Hepatocyte (in vitro differentiated cells): ENCODE measurements around the gene PYY. TPM values are rescaled to one million over a fixed set of nuclear protein-coding genes. Genes with fewer than 3 reads are reported as not detected.
"Not testable (repeated sequence)": the region's sequence is repeated elsewhere in the genome, so short reads cannot be mapped to it uniquely, and the experiment has no call there.

Source experiments
- DNase-seq: peaks from one replicate; pipeline ENCODE4 v3.0.0-alpha.2; 2016; ENCODE audit warnings: low spot score
- H2AFZ ChIP-seq: fragments of 200-600 bp; sonication (generic); 2 replicates; pipeline ENCODE4 v1.6.0; 2016; ENCODE audit warnings: antibody characterized with exemption, mild to moderate bottlenecking
- H3K27ac ChIP-seq: fragments of 200-600 bp; sonication (generic); 2 replicates; pipeline ENCODE4 v1.5.1; 2016; ENCODE audit warnings: mild to moderate bottlenecking
- H3K27me3 ChIP-seq: fragments of 200-600 bp; sonication (generic); 2 replicates; pipeline ENCODE4 v1.6.1; 2016
- H3K36me3 ChIP-seq: fragments of 200-600 bp; sonication (generic); replicated peaks from 2 replicates; pipeline ENCODE4 v1.5.1; 2016; ENCODE audit warnings: low read depth; ENCODE audit not compliant: insufficient read depth
- H3K4me1 ChIP-seq: fragments of 200-600 bp; sonication (generic); 2 replicates; pipeline ENCODE4 v1.5.1; 2016; ENCODE audit warnings: mild to moderate bottlenecking, moderate library complexity; ENCODE audit not compliant: insufficient read depth
- H3K4me2 ChIP-seq: fragments of 200-600 bp; sonication (generic); 2 replicates; pipeline ENCODE4 v1.6.0; 2016
- H3K4me3 ChIP-seq: fragments of 200-600 bp; sonication (generic); 2 replicates; pipeline ENCODE4 v1.5.1; 2016; ENCODE audit warnings: mild to moderate bottlenecking
- H3K79me2 ChIP-seq: fragments of 200-600 bp; sonication (generic); 2 replicates; pipeline ENCODE4 v1.6.0; 2017; ENCODE audit warnings: mild to moderate bottlenecking
- H3K9me2 ChIP-seq: fragments of 200-600 bp; sonication (generic); replicated peaks from 2 replicates; pipeline ENCODE4 v1.6.0; 2017; ENCODE audit warnings: mild to moderate bottlenecking; ENCODE audit not compliant: insufficient read depth
- H3K9me3 ChIP-seq: fragments of 200-600 bp; sonication (generic); 2 replicates; pipeline ENCODE4 v1.5.1; 2016; ENCODE audit warnings: low read depth, mild to moderate bottlenecking
- H4K20me1 ChIP-seq: fragments of 200-600 bp; sonication (generic); 2 replicates; pipeline ENCODE4 v1.6.0; 2016; ENCODE audit warnings: mild to moderate bottlenecking; ENCODE audit not compliant: insufficient read depth, poor library complexity, severe bottlenecking
- EZH2 ChIP-seq: fragments of 200-600 bp; sonication (generic); IDR thresholded peaks from 2 replicates; pipeline ENCODE4 v1.6.1; 2016; ENCODE audit warnings: antibody characterized with exemption, mild to moderate bottlenecking, borderline replicate concordance
- EZH2phosphoT487 ChIP-seq: fragments of 200-600 bp; sonication (generic); IDR thresholded peaks from one replicate; pipeline ENCODE4 v1.6.1; 2018; ENCODE audit warnings: antibody characterized with exemption, mild to moderate bottlenecking, low read depth, moderate library complexity; ENCODE audit not compliant: unreplicated experiment, severe bottlenecking
- WGBS: methylation state at CpG from one replicate; pipeline ENCODE4 v1.1.6; 2016; ENCODE audit warnings: low lambda C conversion rate; ENCODE audit errors: missing lambda C conversion rate; 5-methylcytosine and 5-hydroxymethylcytosine counted together
- polyA plus RNA-seq: library from polyadenylated mRNA; unstranded; fragments of >200 nt; fragmentation: Nextera tagmentation; extraction: Ambion mirVana; gene quantifications from 2 replicates; pipeline ENCODE4 v1.2.1, GENCODE V29; 2016
- total RNA-seq: library from RNA; depleted of rRNA; stranded (reverse); fragments of >200 nt; gene quantifications from 2 replicates; pipeline ENCODE4 v1.2.3, GENCODE V29; 2014
- TF ChIP-seq, protein P1 (sequence below): fragments of 200-600 bp; sonication (generic); IDR thresholded peaks from 2 replicates; pipeline ENCODE4 v1.5.1; 2016; ENCODE audit warnings: antibody characterized with exemption, mild to moderate bottlenecking; ENCODE audit not compliant: poor library complexity

Gene PYY
- total and polyA plus RNA-seq, 2 experiments from 2014 or later = 16.9 TPM; not detected in 1

DNA sequence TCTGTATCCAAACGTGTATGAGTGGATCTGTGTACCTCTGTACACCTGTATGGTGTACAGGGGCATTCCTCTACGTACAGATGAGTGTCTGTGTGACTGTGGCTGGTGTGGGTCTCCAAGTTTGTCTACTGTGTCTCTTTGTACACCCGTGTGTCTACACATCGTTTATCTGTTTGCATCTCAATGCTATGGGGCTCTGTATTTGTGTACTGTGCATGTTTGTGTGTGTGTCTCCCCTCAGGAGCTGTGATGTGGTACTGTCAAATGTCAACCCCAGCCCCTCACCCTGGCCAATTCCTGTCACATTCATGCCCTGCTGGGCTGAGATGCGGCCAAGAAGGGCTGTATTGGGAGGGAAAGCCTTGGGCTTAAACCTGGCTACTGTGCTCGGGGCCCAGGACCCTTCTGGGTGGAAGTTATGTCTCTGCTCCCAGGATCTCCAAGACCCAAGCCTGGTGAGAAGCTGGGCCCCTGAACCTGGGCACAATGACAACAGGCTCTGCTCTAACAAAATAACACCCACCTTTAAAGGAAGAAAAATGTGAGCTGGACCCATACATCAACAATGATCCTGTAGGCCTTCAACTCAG is 47.2 kb upstream of the PYY start:
- Histone ChIP-seq H3K4me3 (no peak overlapping the region), H3K27ac (no peak overlapping the region), H3K9me2 (no peaks in the 10 kb centered on the region), H3K79me2 (no peaks in the 10 kb centered on the region), H3K4me2 (no peak overlapping the region), H4K20me1 (no peaks in the 10 kb centered on the region), H3K4me1 (peaks cover 19% of the 10 kb centered on the region), H3K9me3 (no peaks in the 10 kb centered on the region), H2AFZ (no peak overlapping the region), H3K27me3 (peaks cover 45% of the 10 kb centered on the region), H3K36me3 (no peaks in the 10 kb centered on the region)
- TF ChIP-seq EZH2phosphoT487 (no peak), EZH2 (no peak)
- TF ChIP-seq, protein P1, sequence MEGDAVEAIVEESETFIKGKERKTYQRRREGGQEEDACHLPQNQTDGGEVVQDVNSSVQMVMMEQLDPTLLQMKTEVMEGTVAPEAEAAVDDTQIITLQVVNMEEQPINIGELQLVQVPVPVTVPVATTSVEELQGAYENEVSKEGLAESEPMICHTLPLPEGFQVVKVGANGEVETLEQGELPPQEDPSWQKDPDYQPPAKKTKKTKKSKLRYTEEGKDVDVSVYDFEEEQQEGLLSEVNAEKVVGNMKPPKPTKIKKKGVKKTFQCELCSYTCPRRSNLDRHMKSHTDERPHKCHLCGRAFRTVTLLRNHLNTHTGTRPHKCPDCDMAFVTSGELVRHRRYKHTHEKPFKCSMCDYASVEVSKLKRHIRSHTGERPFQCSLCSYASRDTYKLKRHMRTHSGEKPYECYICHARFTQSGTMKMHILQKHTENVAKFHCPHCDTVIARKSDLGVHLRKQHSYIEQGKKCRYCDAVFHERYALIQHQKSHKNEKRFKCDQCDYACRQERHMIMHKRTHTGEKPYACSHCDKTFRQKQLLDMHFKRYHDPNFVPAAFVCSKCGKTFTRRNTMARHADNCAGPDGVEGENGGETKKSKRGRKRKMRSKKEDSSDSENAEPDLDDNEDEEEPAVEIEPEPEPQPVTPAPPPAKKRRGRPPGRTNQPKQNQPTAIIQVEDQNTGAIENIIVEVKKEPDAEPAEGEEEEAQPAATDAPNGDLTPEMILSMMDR = no peak
- no peak for DNase-seq
- 72% methylated on average over 6 of the region's 6 CpGs for WGBS

GRCh38 chr17:44000141-44000860 is 46.6 kb upstream of the PYY start:
- DNase-seq = no peak
- Histone ChIP-seq H3K4me2 (no peak overlapping the region), H3K27ac (no peak overlapping the region), H3K27me3 (peaks cover 43% of the 10 kb centered on the region), H3K4me3 (no peak overlapping the region), H3K36me3 (no peaks in the 10 kb centered on the region), H4K20me1 (no peaks in the 10 kb centered on the region), H3K9me2 (no peaks in the 10 kb centered on the region), H2AFZ (no peak overlapping the region), H3K79me2 (no peaks in the 10 kb centered on the region), H3K9me3 (no peaks in the 10 kb centered on the region), H3K4me1 (peaks cover 13% of the 10 kb centered on the region)
- TF ChIP-seq EZH2 = no peak
- 93% methylated on average over 11 of the region's 12 CpGs for WGBS

GRCh38 chr17:43999024-43999423 is 45.3 kb upstream of the PYY start:
- peaks cover 10% of the 10 kb centered on the region for H3K4me1 ChIP-seq
- H3K79me2 ChIP-seq = no peaks in the 10 kb centered on the region
- TF ChIP-seq, protein P1 = no peak
- TF ChIP-seq EZH2 (no peak), EZH2phosphoT487 (no peak)
- H4K20me1 ChIP-seq = no peaks in the 10 kb centered on the region
- H3K36me3 ChIP-seq = no peaks in the 10 kb centered on the region
- no peaks in the 10 kb centered on the region for H3K9me3 ChIP-seq
- no peak overlapping the region for H3K4me3 ChIP-seq
- no peak overlapping the region for H3K4me2 ChIP-seq
- no peaks in the 10 kb centered on the region for H3K9me2 ChIP-seq
- H3K27ac ChIP-seq = no peak overlapping the region
- 88% methylated on average over 4 of the region's 4 CpGs for WGBS
- H2AFZ ChIP-seq = no peak overlapping the region
- no peak for DNase-seq
- H3K27me3 ChIP-seq = peaks cover 43% of the 10 kb centered on the region

DNA sequence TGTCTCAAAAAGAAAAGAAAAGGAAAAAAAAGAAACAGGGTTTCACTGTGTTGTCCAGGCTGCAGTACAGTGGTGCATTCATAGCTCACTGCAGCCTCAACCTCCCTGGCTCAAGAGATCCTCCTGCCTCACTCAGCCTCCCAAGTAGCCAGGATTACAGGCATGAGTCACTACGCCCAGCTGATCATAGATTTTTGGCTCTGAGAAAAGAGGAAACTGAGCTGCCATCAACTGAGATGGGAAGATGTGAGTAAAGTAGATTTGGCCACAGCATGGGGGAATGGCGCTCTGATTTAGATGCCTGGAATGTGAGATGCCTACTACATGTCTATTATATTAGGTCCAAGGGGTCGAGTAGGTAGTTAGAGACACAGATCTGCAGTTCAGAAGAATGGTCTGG is 44.8 kb upstream of the PYY start:
- H3K79me2 ChIP-seq = no peaks in the 10 kb centered on the region
- no peaks in the 10 kb centered on the region for H3K9me2 ChIP-seq
- H3K36me3 ChIP-seq = no peaks in the 10 kb centered on the region
- TF ChIP-seq, protein P1 = no peak
- TF ChIP-seq EZH2phosphoT487 (no peak), EZH2 (no peak)
- H3K27ac ChIP-seq = no peak overlapping the region
- H3K9me3 ChIP-seq = no peaks in the 10 kb centered on the region
- H3K4me2 ChIP-seq = no peak overlapping the region
- no peak overlapping the region for H2AFZ ChIP-seq
- 87% methylated on average over 3 of the region's 3 CpGs for WGBS
- peaks cover 41% of the 10 kb centered on the region for H3K27me3 ChIP-seq
- H4K20me1 ChIP-seq = no peaks in the 10 kb centered on the region
- no peak overlapping the region for H3K4me3 ChIP-seq
- H3K4me1 ChIP-seq = peaks cover 8% of the 10 kb centered on the region
- DNase-seq = no peak

DNA sequence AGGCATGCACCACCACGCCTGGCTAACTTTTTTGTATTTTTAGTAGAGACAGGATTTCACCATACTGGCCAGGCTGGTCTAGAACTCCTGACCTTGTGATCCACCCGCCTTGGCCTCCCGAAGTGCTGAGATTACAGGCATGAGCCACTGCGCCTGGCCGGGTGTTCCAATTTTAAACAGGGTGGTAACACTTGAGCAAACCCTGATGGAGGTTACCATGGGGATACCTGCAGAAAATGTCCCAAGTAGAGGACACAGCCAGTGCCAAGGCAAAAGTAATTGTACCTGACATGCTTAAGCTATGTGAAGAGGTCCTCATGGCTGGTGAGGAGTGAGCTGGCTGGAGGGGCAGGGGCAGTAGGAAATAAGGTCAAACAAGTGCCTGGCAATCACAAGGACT is 43.4 kb upstream of the PYY start:
- not testable (repeated sequence) for H4K20me1 ChIP-seq, H3K79me2 ChIP-seq, DNase-seq

More for the DNA sequence above, 43.4 kb upstream of the PYY start:
- H3K27ac ChIP-seq, H3K4me3 ChIP-seq, H3K4me2 ChIP-seq, H3K36me3 ChIP-seq, H2AFZ ChIP-seq, H3K9me3 ChIP-seq, H3K4me1 ChIP-seq, H3K9me2 ChIP-seq: not testable (repeated sequence)
- peaks cover 28% of the 10 kb centered on the region for H3K27me3 ChIP-seq
- 87% methylated on average over 5 of the region's 5 CpGs for WGBS
